Heart left ventricle (tissue), 16 donors: ENCODE results near the gene CARD14. TPM values are rescaled to one million over a fixed set of nuclear protein-coding genes. Genes with fewer than 3 reads are reported as not detected.
"Not testable (repeated sequence)": the region's sequence is repeated elsewhere in the genome, so short reads cannot be mapped to it uniquely, and the experiment has no call there.

Experiments used
- ATAC-seq, 4 donors: fragments of 200-7000 bp; cut with Tn5 transposase; one replicate each; pipeline ENCODE4 v1.9.1; 2020 to 2022; ENCODE audit warnings: moderate library complexity in 4 of 4, mild to moderate bottlenecking in 3 of 4, moderate number of reproducible peaks in 1 of 4
- DNase-seq, 5 donors: peaks; one replicate each; pipeline ENCODE4 v3.0.0-alpha.2; 2020
- H3K27ac ChIP-seq, 12 donors: fragments of 200-600 bp; sonication (generic) in 4 of 12; one replicate each; pipeline versions ENCODE4 v1.5.0 to v1.8.0; 2016 to 2022; ENCODE audit warnings: mild to moderate bottlenecking in 2 of 12
- H3K27me3 ChIP-seq, 9 donors: fragments of 200-600 bp; sonication (generic) in 2 of 9; one replicate each; pipeline versions ENCODE4 v1.5.1 to v1.8.0; 2016 to 2022; ENCODE audit warnings: mild to moderate bottlenecking in 3 of 9
- H3K36me3 ChIP-seq, 9 donors: fragments of 200-600 bp; sonication (generic) in 2 of 9; one replicate each; pipeline versions ENCODE4 v1.5.0 to v1.8.0; 2018 to 2022; ENCODE audit warnings: mild to moderate bottlenecking in 2 of 9
- H3K4me1 ChIP-seq, 12 donors: fragments of 200-600 bp; sonication (generic) in 4 of 12; one replicate each; pipeline versions ENCODE4 v1.5.0 to v1.8.0; 2016 to 2022; ENCODE audit warnings: mild to moderate bottlenecking in 3 of 12
- H3K4me3 ChIP-seq, 12 donors: fragments of 200-600 bp; sonication (generic) in 4 of 12; one replicate each; pipeline versions ENCODE4 v1.5.0 to v1.8.0; 2017 to 2022; ENCODE audit warnings: mild to moderate bottlenecking in 9 of 12, moderate library complexity in 4 of 12
- H3K9me3 ChIP-seq, 12 donors: fragments of 200-600 bp; sonication (generic) in 4 of 12; one replicate each; pipeline versions ENCODE4 v1.5.0 to v1.8.0; 2016 to 2022; ENCODE audit warnings: mild to moderate bottlenecking in 1 of 12
- CTCF ChIP-seq, 12 donors: fragments of 200-600 bp; sonication (generic) in 4 of 12; IDR thresholded peaks; one replicate each; pipeline versions ENCODE4 v1.5.0 to v1.8.0; 2018 to 2022; ENCODE audit warnings: antibody characterized with exemption in 12 of 12, mild to moderate bottlenecking in 5 of 12
- POLR2A ChIP-seq, 2 donors: fragments of 450-650 bp; IDR thresholded peaks; one replicate each; pipeline ENCODE4 v1.6.1; 2017; ENCODE audit warnings: antibody characterized with exemption in 2 of 2, mild to moderate bottlenecking in 2 of 2, moderate library complexity in 2 of 2
- WGBS, 4 donors: extraction: QIAGEN DNeasy Blood & Tissue Kit in 2 of 4; methylation state at CpG; one replicate each; pipeline versions ENCODE4 v1.1.5 to v1.1.7; 2013 to 2018; 5-methylcytosine and 5-hydroxymethylcytosine counted together
- intact Hi-C, 10 donors: fragments of 100-400 bp; cut with DNase I; formaldehyde crosslinking; loops; one replicate each; pipeline versions ENCODE4 v1.11.1 to v1.14.2; 2022
- polyA plus RNA-seq, 2 donors: library from polyadenylated mRNA; stranded (reverse); fragments of 200-250 nt; gene quantifications; one replicate each; pipeline ENCODE4 v1.2.3, GENCODE V29; 2013
- total RNA-seq, 9 donors: library from RNA; depleted of rRNA in 2 of 9; stranded (reverse); fragments of >200 nt in 2 of 9; fragmentation: NEBNext Ultra II Directional in 3 of 9; extraction: Animal tissue kit (Norgen Biotek cat#: 25700) in 3 of 9; gene quantifications; one replicate each; pipeline versions ENCODE4 v1.1.0 to v1.2.4, GENCODE V29; 2016 to 2023
- donor health status: ischemic (EF 13 %, LVEDD 7.1; RV severe dilation, severe dysfunction).
- donor health status: healthy with polysubstance abuse.
- donor health status: DM: no; HTN: yes; CAD: no.
- donor health status: DM: no; HTN: no; CAD: no.
- donor health status: ischemic (EF 25% LVEDD 6.9; RV normal size, moderate dysfunction).
- donor health status: ischemic (EF 25% LVEDD 5.7; RV mildly dilated, moderate dysfunction).
- donor health status: healthy.
- donor health status: DM: yes; HTN: yes; CAD: no.
- donor health status: ischemic (EF 35%, LVEDD 5.7; RV mildly dilated, moderate dysfunction).
- donor health status: nonischemic (EF 11% LVEDD 7.7; RV severe dilation, severe dysfunction).
- donor health status: DM: yes; HTN: yes; CAD: no.
- donor health status: PGD.
- donor health status: ischemic (EF 29% LVEDD 5.4; RV normal size, mild dysfunction).
- donor health status: nonischemic (EF 23%, LVEDD 6.1; RV moderate dilation, normal function).

Gene CARD14
- total and polyA plus RNA-seq, 11 donors = 0.11 to 0.44 (median 0.19) TPM; not detected in 5

DNA sequence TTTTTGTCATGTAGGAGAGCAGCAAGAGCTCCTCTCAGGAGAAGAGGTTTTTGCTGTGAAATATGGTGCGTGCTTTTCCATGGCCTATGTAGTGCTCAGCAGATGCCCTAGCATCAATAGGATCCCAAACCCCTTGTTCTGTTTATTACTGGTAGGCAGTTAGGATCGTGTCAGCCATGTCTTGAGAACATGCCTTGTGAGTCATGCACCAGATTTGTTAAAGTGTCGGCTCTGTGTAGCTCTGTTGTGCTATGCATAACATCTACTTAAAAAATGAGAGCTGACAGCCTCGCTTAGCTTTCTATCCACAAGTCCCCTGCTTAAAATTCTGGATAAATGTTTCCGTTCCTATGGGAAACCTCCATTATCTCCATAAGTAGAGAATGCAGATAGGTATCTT lies 18.5 kb upstream of the CARD14 start:
- peaks cover 0 to 12% (median 2%) of the 10 kb centered on the region in 12 donors for H3K9me3 ChIP-seq
- DNase-seq = no peak
- H3K36me3 ChIP-seq = no peaks in the 10 kb centered on the region
- H3K4me3 ChIP-seq = no peak overlapping the region
- H3K27ac ChIP-seq = no peak overlapping the region
- TF ChIP-seq CTCF (IDR thresholded peaks at IDR 0.05) (no peak), POLR2A (IDR thresholded peaks at IDR 0.05) (no peak)
- intact Hi-C loops = loop anchor here in 1 of 10 donors (5.0 kb wide), 1 partner anchor 71 kb away; the partner anchor contains the start of genes SGSH and SLC26A11
- H3K4me1 ChIP-seq = peaks cover 0 to 18% (median 6%) of the 10 kb centered on the region in 12 donors
- no peaks in the 10 kb centered on the region for H3K27me3 ChIP-seq
- 68 to 81% (median 74%) methylated on average over 5 of the region's 5 CpGs for WGBS, 4 donors
- no peak for ATAC-seq

GRCh38 chr17:80152081-80152702 lies 17.6 kb upstream of the CARD14 start:
- intact Hi-C loops = loop anchor here in 1 of 10 donors (5.0 kb wide), 1 partner anchor 70 kb away; the partner anchor contains the start of genes SGSH and SLC26A11

DNA sequence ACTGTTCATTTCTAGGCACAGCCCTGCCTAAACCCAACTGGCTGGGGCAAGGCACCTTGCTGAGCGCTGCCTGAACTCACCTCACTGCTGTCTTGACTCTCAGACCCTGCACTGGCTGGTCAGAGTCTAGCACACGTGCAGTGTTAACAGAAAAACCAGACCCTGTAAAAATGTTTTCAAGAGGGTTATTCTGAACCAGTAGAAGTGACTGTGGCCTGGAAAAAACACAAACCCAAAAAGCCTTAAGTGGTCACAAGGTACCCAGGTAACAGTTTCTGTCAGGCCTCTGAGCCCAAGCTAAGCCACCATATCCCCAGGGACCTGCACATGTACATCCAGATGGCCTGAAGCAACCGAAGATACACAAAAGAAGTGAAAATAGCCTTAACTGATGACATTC lies 16.8 kb upstream of the CARD14 start:
- no peak for ATAC-seq
- TF ChIP-seq CTCF (IDR thresholded peaks at IDR 0.05) = no peak
- no peak for TF ChIP-seq POLR2A (IDR thresholded peaks at IDR 0.05)
- Histone ChIP-seq H3K9me3 (peaks cover 0 to 14% (median 2%) of the 10 kb centered on the region in 12 donors), H3K27me3 (no peaks in the 10 kb centered on the region), H3K27ac (no peak overlapping the region), H3K36me3 (no peaks in the 10 kb centered on the region), H3K4me3 (no peak overlapping the region), H3K4me1 (peaks cover 0 to 15% (median 3%) of the 10 kb centered on the region in 12 donors)
- intact Hi-C loops = loop anchor here in 1 of 10 donors (5.0 kb wide), 1 partner anchor 69 kb away; the partner anchor contains the start of genes SGSH and SLC26A11
- 79 to 85% (median 84%) methylated on average over 3 of the region's 3 CpGs for WGBS, 4 donors
- no peak for DNase-seq

More at GRCh38 chr17:80152081-80152702, 17.6 kb upstream of the CARD14 start:
- no peaks in the 10 kb centered on the region for H3K27me3 ChIP-seq
- H3K27ac ChIP-seq = no peak overlapping the region
- TF ChIP-seq CTCF (IDR thresholded peaks at IDR 0.05) (no peak), POLR2A (IDR thresholded peaks at IDR 0.05) (no peak)
- 61 to 78% (median 69%) methylated on average over 11 of the region's 11 CpGs for WGBS, 4 donors
- DNase-seq = no peak
- ATAC-seq = no peak
- H3K36me3 ChIP-seq = no peaks in the 10 kb centered on the region
- peaks cover 0 to 14% (median 2%) of the 10 kb centered on the region in 12 donors for H3K9me3 ChIP-seq
- H3K4me1 ChIP-seq = peaks cover 0 to 18% (median 6%) of the 10 kb centered on the region in 12 donors
- no peak overlapping the region for H3K4me3 ChIP-seq

- TF ChIP-seq CTCF (IDR thresholded peaks at IDR 0.05) = no peak
- no peak for TF ChIP-seq POLR2A (IDR thresholded peaks at IDR 0.05)
Observed at GRCh38 chr17:80154166-80154565, 15.7 kb upstream of the CARD14 start.

GRCh38 chr17:80155600-80155999 lies 14.2 kb upstream of the CARD14 start:
- intact Hi-C loops = not testable (repeated sequence)

More at GRCh38 chr17:80154166-80154565, 15.7 kb upstream of the CARD14 start:
- H3K36me3 ChIP-seq = no peaks in the 10 kb centered on the region
- H3K27ac ChIP-seq = no peak overlapping the region
- H3K4me1 ChIP-seq = peaks cover 0 to 10% (median 0%) of the 10 kb centered on the region in 12 donors
- H3K4me3 ChIP-seq = no peak overlapping the region
- ATAC-seq (no peak), DNase-seq (no peak)
- 68 to 80% (median 72%) methylated on average over 5 of the region's 5 CpGs for WGBS, 4 donors
- intact Hi-C loops = loop anchor here in 1 of 10 donors (5.0 kb wide), 1 partner anchor 68 kb away; the partner anchor contains the start of genes SGSH and SLC26A11
- peaks cover 0 to 14% (median 2%) of the 10 kb centered on the region in 12 donors for H3K9me3 ChIP-seq
- no peaks in the 10 kb centered on the region for H3K27me3 ChIP-seq

More at GRCh38 chr17:80155600-80155999, 14.2 kb upstream of the CARD14 start:
- not testable (repeated sequence) for H3K36me3 ChIP-seq, H3K4me3 ChIP-seq, DNase-seq, H3K27me3 ChIP-seq, H3K27ac ChIP-seq, ATAC-seq, H3K4me1 ChIP-seq
- 45 to 63% (median 58%) methylated on average over 2 of the region's 2 CpGs for WGBS, 4 donors
- peaks cover 0 to 14% (median 2%) of the 10 kb centered on the region in 12 donors for H3K9me3 ChIP-seq
